ENCODE results near the gene ENOX1.

ENOX1 gene

GRCh38 chr13:43326100-43326499 lies 460.7 kb downstream of the ENOX1 start:
- no peak for DNase-seq (ENCODE audit: low read depth)
- TF ChIP-seq CTCF (conservative IDR thresholded peaks at IDR 0.05; ENCODE audit: low read length) = no peak
- H3K4me3 ChIP-seq (ENCODE audit: low read length) = no peak overlapping the region

- H3K4me3 ChIP-seq (ENCODE audit: low read length) = no peak overlapping the region
- TF ChIP-seq CTCF (conservative IDR thresholded peaks at IDR 0.05; ENCODE audit: low read length) = no peak
- no peak for DNase-seq (ENCODE audit: low read depth)
Observed at GRCh38 chr13:43325636-43326035, 461.1 kb downstream of the ENOX1 start.

- TF ChIP-seq CTCF (conservative IDR thresholded peaks at IDR 0.05; ENCODE audit: low read length) = no peak
- H3K4me3 ChIP-seq (ENCODE audit: low read length) = no peak overlapping the region
- DNase-seq (ENCODE audit: low read depth) = no peak
Observed at GRCh38 chr13:43324129-43324528, 462.6 kb downstream of the ENOX1 start.

GRCh38 chr13:43319617-43320444 lies 466.9 kb downstream of the ENOX1 start:
- H3K4me3 ChIP-seq (ENCODE audit: low read length) = no peak overlapping the region
- TF ChIP-seq CTCF (conservative IDR thresholded peaks at IDR 0.05; ENCODE audit: low read length) = no peak
- DNase-seq (ENCODE audit: low read depth) = no peak

- TF ChIP-seq CTCF (conservative IDR thresholded peaks at IDR 0.05; ENCODE audit: low read length) = no peak
- peak overlapping the region; percentile 6 for H3K4me3 ChIP-seq (ENCODE audit: low read length)
- peak; percentile 65 for DNase-seq (ENCODE audit: low read depth)
Observed at GRCh38 chr13:43316946-43317353, 469.8 kb downstream of the ENOX1 start.

- no peak for DNase-seq (ENCODE audit: low read depth)
- no peak overlapping the region for H3K4me3 ChIP-seq (ENCODE audit: low read length)
- TF ChIP-seq CTCF (conservative IDR thresholded peaks at IDR 0.05; ENCODE audit: low read length) = no peak
Observed at GRCh38 chr13:43316281-43316680, 470.5 kb downstream of the ENOX1 start.

GRCh38 chr13:43315522-43315921 lies 471.2 kb downstream of the ENOX1 start:
- H3K4me3 ChIP-seq (ENCODE audit: low read length) = no peak overlapping the region
- TF ChIP-seq CTCF (conservative IDR thresholded peaks at IDR 0.05; ENCODE audit: low read length) = no peak
- DNase-seq (ENCODE audit: low read depth) = no peak
